GM19463 (cell line): Measurements from ENCODE around the gene EXOG.
"Not testable (repeated sequence)": the region's sequence is repeated elsewhere in the genome, so short reads cannot be mapped to it uniquely, and the experiment has no call there.

ENCODE experiments used
- ATAC-seq: cut with Tn5 transposase; IDR thresholded peaks from one replicate; pipeline ENCODE4 v1.9.1; 2021; ENCODE audit warnings: mild to moderate bottlenecking, moderate library complexity; ENCODE audit not compliant: unreplicated experiment

Gene EXOG

DNA sequence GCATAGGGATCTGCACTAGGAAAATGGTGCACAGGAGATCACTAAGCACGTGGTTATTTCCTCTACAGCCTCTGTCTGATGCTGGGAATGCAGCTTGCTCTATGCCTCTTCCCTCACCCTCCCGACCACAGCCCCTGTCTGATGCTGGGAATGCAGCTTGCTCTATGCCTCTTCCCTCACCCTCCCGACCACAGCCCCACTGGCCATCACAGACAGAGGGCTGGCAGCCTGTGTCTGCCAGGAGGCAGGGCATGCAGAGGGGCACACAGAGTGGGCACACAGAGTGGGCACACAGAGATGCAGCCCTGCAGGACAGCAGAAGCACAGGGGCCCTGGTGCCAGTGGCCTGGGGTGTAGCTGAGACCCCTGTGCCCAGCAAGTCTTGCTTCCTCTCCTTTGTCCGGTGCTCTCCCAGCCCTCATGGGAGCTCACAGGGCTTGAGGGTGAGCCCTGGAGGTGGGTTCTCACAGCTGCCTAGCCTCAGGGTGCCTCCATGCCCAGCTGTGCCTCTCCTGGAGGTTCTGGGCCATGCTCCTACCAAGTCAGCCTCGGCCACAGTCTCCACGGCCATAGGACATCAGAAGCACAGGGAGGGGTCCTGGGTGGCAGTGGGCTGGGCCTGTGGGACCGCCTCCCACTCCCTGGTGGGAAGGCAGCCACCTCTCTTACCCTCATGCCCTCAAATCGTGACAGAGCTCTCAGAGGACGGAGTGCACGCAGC, 65.8 kb downstream of the EXOG start:
- no peak for ATAC-seq

DNA sequence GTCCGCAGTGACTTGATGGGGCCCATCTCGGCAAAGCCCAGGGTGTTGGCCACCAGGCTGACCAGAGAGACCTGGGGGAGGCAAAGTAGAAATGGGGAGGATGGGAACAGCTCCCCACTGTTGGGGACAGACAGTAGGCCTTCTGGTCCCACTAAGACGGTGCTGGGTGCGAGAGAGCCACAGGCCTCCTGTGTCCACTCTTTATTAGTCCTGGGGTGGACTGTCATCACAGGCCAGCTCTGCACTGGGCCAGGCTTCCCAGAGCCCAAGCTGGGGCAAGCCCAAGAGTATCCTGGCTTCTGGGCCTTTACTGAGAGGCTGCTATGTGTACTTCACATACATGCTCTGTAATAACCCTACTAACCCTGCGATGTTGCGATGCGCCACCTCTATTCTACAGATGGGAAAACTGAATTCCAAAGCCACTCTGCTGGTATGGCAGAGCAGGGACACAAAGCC, 66.4 kb downstream of the EXOG start:
- ATAC-seq, result no peak

DNA sequence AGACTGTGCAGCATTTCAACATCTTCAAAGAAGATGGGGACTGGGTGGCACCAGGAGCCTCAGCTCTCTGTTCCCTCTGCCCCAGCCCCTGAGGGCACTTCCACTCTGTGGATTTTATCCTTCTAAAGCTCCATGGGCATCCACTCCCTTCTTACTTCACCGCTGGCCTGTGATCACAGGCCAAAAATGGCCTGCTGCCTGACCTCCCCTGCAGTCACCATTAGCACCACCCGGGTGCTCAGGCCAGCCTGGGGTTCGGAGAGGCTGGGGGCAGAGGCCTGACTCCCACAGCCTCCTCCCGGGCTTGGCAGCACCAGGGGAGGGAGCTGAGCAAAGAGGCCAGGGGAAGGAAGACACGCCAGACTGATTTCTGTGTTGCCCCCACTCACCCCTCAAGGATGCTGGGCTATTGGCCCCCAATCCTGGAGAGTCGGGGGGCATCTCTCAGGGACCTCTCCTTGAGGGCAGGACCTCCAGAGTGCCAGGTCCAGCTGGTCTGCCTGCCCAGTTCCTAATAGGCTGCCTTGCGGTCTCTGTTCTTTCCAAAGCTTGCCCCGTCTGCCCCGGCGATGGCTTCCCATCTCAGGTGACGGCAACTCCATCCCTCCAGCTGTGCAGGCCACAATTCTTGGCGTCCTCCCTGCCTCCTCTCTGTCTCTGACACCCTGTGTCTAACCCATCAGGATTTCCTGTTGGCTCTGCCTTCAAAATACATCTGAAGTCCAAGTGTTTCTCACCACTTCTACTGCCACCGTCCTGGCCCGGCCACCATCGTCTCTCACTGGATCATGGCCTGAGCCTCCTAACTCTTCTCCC, 67.1 kb downstream of the EXOG start:
- ATAC-seq, result no peak

DNA sequence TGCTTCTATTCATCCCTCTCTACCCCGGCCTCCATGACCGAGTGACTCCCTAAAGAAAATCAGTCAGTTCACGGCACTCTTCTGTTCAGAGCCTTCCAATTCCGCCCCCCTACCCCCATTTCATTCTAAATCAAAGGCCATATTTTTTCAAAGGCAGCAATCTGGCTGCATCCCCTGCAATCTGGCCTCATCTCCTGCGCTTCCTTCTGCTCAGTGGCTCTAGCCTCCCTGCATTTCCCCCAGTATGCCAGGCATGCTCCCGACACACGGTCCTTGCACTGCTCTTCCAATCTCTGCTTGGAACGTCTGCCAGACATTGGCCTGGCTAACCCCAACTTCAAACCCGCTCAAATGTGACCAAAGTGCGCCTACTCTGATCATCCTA, 67.7 kb downstream of the EXOG start:
- no peak for ATAC-seq

DNA sequence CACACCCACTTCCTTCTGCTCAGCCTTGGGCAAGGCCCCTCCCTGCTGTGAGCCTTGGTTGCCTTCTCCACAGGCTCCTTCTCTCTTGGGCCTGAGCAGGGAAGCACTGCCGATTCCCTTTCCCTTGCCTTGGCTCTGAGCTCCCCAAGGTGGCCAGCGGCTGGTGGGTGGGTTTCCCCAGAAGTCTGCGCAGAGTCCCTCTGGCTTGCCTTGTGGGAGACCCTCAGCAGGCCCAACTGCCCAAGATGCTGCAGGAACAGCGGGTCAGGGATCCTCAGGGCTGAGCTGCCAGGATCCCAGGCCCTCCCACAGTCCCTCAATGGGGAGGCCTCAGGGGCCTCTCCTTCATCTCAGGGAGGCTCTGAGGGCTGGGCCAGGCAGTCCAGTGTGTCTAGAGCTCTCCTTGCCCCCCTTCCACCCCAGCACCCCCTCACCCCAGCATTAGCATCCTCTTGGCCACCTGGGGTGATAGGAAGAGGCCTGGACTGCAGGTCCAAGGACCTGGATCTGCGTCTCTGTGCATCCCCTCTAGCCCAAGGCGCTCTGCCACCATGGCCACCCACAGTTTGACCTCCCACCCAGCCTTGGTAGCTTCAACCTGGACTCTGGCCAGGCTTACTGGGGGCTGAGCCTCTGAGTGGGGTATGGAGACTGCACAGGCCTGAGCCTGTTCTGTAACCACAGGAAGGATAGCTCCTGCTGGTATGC, 68.6 kb downstream of the EXOG start:
- no peak for ATAC-seq

DNA sequence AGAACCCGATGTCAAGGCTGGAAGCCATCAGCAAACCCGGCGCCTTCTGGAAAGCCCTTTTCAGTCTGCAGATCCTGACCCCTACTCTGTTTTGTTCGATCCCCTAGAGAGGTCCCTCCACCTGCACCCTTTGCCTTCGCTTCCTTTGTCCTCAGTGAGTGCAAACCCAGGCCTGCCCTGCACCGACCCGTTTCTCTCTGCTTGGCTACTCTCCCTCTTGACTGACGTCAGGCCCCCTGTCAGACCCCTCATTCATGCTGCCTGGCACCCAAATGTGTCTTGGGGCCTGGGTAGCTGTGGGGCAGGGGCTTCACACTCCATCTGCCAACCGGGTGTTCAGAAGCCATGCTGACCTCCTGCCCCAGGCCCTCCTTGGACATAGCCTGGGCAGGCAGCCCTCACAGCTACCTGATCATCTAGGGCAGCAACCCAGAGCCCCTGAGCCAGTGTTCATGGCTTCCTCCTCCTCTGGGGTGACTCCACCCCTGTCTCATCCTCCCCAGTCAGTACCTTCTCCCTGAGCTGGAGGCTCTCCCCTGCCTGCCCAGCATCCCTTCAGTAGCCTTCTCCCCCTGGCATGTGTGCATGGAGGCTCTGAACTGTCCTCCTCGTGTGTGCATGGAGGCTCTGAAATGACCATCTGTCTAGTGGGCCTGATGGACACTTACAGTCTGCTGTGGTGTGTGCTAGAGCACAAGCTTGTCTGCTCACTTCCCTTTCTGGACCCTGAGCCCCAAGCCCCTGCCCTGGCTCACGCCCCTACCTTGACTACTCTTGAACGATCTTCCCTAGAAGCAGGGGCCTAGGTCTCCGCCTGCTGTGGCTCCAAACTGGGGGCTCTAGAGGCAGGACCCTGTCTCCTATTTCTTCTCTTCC, 69.4 kb downstream of the EXOG start:
- no peak for ATAC-seq

DNA sequence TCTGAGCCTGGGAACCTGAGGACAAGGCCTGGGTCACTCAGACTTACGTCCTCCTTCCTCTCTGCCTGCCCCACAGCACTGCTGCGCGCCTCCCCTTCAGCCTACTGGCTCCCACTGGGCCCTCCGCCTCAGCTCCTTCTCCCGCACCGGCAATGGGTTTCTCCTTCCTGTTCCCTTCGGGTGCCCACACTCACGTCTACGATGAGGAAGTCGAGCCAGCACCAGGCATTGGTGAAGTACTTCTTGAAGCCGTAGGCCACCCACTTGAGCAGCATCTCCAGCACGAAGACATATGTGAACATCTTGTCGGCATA, 70.0 kb downstream of the EXOG start:
- ATAC-seq, result no peak

- ATAC-seq, result not testable (repeated sequence)
Measured at GRCh38 chr3:38566794-38567193, 70.7 kb downstream of the EXOG start.

- no peak for ATAC-seq
Measured at GRCh38 chr3:38567498-38567897, 71.4 kb downstream of the EXOG start.

DNA sequence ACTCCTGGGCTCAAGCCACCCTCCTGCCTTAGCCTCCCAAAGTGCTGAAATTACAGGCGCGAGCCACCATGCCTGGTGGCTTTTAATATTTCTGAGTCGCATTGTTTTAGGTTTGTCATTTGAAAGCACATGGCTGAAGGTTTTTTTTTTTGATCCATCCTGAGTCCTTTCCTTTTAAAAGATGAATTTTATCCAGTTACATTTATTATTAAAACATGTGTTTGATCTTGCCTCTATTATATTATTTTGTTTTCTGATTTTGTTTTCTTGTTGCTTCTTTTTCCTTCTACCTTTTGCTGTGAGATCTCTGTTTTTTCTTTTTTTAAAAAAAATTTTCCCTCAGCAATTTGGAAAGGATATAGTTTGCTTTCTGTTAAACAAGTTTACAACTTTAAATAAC, 77.0 kb downstream of the EXOG start:
- ATAC-seq, result no peak

- ATAC-seq, result no peak
Measured at GRCh38 chr3:38573556-38573955, 77.4 kb downstream of the EXOG start.

GRCh38 chr3:38574411-38575278, 78.5 kb downstream of the EXOG start:
- no peak for ATAC-seq

- no peak for ATAC-seq
Measured at GRCh38 chr3:38575279-38575843, 79.2 kb downstream of the EXOG start.
